Measurements from ENCODE around the gene TMC4. TPM values are rescaled to one million over a fixed set of nuclear protein-coding genes. Genes with fewer than 3 reads are reported as not detected.
"Not testable (repeated sequence)": the region's sequence is repeated elsewhere in the genome, so short reads cannot be mapped to it uniquely, and the experiment has no call there.

The TMC4 gene
- 3.4 TPM for polyA plus RNA-seq (ENCODE audit: insufficient read length)

GRCh38 chr19:54172471-54173358 lies at the start of gene TMC4:
TSS of gene TMC4 (minus strand) at chr19:54173160. CDS start at chr19:54173117, 43 bp downstream.
- DNase-seq (ENCODE audit: low read depth): no peak

GRCh38 chr19:54221947-54222346 lies 49.0 kb upstream of the TMC4 start:
- not testable (repeated sequence) for DNase-seq (ENCODE audit: low read depth)

- not testable (repeated sequence) for DNase-seq (ENCODE audit: low read depth)
Measured at GRCh38 chr19:54219702-54220101, 46.7 kb upstream of the TMC4 start.

GRCh38 chr19:54218960-54219661 lies 46.2 kb upstream of the TMC4 start:
- no peak for DNase-seq (ENCODE audit: low read depth)

- no peak for DNase-seq (ENCODE audit: low read depth)
Measured at GRCh38 chr19:54218259-54218658, 45.3 kb upstream of the TMC4 start.

GRCh38 chr19:54217517-54218247 lies 44.7 kb upstream of the TMC4 start:
- DNase-seq (ENCODE audit: low read depth): not testable (repeated sequence)

GRCh38 chr19:54216869-54217268 lies 43.9 kb upstream of the TMC4 start:
- DNase-seq (ENCODE audit: low read depth): no peak

- not testable (repeated sequence) for DNase-seq (ENCODE audit: low read depth)
Measured at GRCh38 chr19:54214734-54215133, 41.8 kb upstream of the TMC4 start.

GRCh38 chr19:54214217-54214616 lies 41.3 kb upstream of the TMC4 start:
- not testable (repeated sequence) for DNase-seq (ENCODE audit: low read depth)

GRCh38 chr19:54211235-54211634 lies 38.3 kb upstream of the TMC4 start:
- DNase-seq (ENCODE audit: low read depth): no peak

- no peak for DNase-seq (ENCODE audit: low read depth)
Measured at GRCh38 chr19:54209811-54210494, 37.0 kb upstream of the TMC4 start.

- DNase-seq (ENCODE audit: low read depth): no peak
Measured at GRCh38 chr19:54209058-54209810, 36.3 kb upstream of the TMC4 start.

- no peak for DNase-seq (ENCODE audit: low read depth)
Measured at GRCh38 chr19:54208784-54209057, 35.8 kb upstream of the TMC4 start.

GRCh38 chr19:54207983-54208783 lies 35.2 kb upstream of the TMC4 start:
- DNase-seq (ENCODE audit: low read depth): peak; percentile 62

GRCh38 chr19:54207676-54207982 lies 34.7 kb upstream of the TMC4 start:
- DNase-seq (ENCODE audit: low read depth): no peak

- not testable (repeated sequence) for DNase-seq (ENCODE audit: low read depth)
Measured at GRCh38 chr19:54207193-54207592, 34.2 kb upstream of the TMC4 start.

GRCh38 chr19:54206831-54207177 lies 33.8 kb upstream of the TMC4 start:
- no peak for DNase-seq (ENCODE audit: low read depth)

GRCh38 chr19:54206030-54206830 lies 33.3 kb upstream of the TMC4 start:
- no peak for DNase-seq (ENCODE audit: low read depth)

GRCh38 chr19:54204767-54205468 lies 32.0 kb upstream of the TMC4 start:
- DNase-seq (ENCODE audit: low read depth): no peak
